Measurements from ENCODE around the gene POLA1. TPM values are rescaled to one million over a fixed set of nuclear protein-coding genes. Genes with fewer than 3 reads are reported as not detected.
"Not testable (repeated sequence)": the region's sequence is repeated elsewhere in the genome, so short reads cannot be mapped to it uniquely, and the experiment has no call there.

Gene POLA1
- polyA plus RNA-seq, 1 donor from 2014 or later, result 5.8 TPM

DNA sequence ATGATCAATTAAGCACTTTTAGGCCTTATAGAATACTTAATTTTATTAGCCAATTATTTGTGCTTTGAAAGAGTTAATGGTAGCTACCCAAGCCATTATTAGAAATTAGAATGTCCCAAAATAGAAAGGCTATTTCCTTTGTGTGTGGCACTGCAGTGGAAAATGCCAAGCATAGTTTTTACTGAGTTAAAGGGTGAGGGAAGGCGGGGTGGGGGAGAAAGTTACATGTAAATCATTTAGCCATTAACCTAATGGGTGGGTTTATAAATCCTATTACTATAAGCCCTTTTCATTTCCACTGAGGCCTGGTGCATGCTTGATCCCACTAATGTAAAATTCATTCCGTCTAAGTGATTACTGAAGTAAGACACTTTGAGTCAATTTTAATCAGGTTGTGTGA is 105.8 kb downstream of the POLA1 start:
- Histone ChIP-seq H4K20me1 (ENCODE audit: insufficient read depth) (no peaks in the 10 kb centered on the region), H3K36me3 (ENCODE audit: insufficient read depth, low read length) (no peaks in the 10 kb centered on the region), H3F3A (ENCODE audit: insufficient read depth, low read length, poor library complexity, severe bottlenecking) (no peaks in the 10 kb centered on the region), H3K79me2 (replicated peaks; ENCODE audit: insufficient read depth, low read length) (no peaks in the 10 kb centered on the region), H3K27me3 (ENCODE audit: insufficient read depth, low read depth, low read length) (no peaks in the 10 kb centered on the region), H3K9me3 (ENCODE audit: low read length) (no peaks in the 10 kb centered on the region), H3K4me3 (ENCODE audit: low read length) (no peak overlapping the region), H2AFZ (ENCODE audit: low read depth, low read length) (no peak overlapping the region), H3K27ac (ENCODE audit: low read length) (no peak overlapping the region), H3K9me2 (ENCODE audit: insufficient read depth, low read length) (no peaks in the 10 kb centered on the region), H3K4me2 (ENCODE audit: low read length) (no peak overlapping the region), H3K9ac (ENCODE audit: low read length) (no peak overlapping the region)
- TF ChIP-seq, protein P1, sequence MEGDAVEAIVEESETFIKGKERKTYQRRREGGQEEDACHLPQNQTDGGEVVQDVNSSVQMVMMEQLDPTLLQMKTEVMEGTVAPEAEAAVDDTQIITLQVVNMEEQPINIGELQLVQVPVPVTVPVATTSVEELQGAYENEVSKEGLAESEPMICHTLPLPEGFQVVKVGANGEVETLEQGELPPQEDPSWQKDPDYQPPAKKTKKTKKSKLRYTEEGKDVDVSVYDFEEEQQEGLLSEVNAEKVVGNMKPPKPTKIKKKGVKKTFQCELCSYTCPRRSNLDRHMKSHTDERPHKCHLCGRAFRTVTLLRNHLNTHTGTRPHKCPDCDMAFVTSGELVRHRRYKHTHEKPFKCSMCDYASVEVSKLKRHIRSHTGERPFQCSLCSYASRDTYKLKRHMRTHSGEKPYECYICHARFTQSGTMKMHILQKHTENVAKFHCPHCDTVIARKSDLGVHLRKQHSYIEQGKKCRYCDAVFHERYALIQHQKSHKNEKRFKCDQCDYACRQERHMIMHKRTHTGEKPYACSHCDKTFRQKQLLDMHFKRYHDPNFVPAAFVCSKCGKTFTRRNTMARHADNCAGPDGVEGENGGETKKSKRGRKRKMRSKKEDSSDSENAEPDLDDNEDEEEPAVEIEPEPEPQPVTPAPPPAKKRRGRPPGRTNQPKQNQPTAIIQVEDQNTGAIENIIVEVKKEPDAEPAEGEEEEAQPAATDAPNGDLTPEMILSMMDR (IDR thresholded peaks at IDR 0.05; ENCODE audit: poor library complexity, severe bottlenecking), result no peak
- no peak for TF ChIP-seq EZH2 (IDR thresholded peaks at IDR 0.05; ENCODE audit: borderline replicate concordance, insufficient read depth, low read length, poor library complexity, severe bottlenecking)
- TF ChIP-seq MXI1 (conservative IDR thresholded peaks at IDR 0.05; ENCODE audit: poor library complexity, severe bottlenecking), result no peak
- no peak for TF ChIP-seq EP300 (conservative IDR thresholded peaks at IDR 0.05; ENCODE audit: poor library complexity, severe bottlenecking)

DNA sequence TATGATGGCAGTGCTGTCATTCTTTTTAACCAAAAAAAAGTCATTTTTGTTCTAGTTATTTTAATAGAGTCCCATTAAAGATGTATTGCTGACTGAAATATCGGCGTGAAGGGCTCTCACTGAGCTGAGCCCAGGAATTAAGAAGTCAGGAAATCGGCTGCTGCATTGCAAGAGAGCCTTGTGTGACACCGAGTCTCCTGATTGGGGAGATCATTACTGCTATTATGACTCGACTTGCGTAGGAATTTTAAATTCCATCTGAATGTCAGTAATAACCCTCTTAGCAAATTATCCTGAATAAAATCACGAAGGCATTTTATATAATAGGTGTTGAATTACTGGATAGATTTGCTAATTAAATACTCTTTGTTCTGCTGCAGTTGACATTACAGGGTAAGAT is 111.5 kb downstream of the POLA1 start:
- no peak for TF ChIP-seq MXI1 (conservative IDR thresholded peaks at IDR 0.05; ENCODE audit: poor library complexity, severe bottlenecking)
- TF ChIP-seq EP300 (conservative IDR thresholded peaks at IDR 0.05; ENCODE audit: poor library complexity, severe bottlenecking), result peak; percentile 68
- TF ChIP-seq, protein P2, sequence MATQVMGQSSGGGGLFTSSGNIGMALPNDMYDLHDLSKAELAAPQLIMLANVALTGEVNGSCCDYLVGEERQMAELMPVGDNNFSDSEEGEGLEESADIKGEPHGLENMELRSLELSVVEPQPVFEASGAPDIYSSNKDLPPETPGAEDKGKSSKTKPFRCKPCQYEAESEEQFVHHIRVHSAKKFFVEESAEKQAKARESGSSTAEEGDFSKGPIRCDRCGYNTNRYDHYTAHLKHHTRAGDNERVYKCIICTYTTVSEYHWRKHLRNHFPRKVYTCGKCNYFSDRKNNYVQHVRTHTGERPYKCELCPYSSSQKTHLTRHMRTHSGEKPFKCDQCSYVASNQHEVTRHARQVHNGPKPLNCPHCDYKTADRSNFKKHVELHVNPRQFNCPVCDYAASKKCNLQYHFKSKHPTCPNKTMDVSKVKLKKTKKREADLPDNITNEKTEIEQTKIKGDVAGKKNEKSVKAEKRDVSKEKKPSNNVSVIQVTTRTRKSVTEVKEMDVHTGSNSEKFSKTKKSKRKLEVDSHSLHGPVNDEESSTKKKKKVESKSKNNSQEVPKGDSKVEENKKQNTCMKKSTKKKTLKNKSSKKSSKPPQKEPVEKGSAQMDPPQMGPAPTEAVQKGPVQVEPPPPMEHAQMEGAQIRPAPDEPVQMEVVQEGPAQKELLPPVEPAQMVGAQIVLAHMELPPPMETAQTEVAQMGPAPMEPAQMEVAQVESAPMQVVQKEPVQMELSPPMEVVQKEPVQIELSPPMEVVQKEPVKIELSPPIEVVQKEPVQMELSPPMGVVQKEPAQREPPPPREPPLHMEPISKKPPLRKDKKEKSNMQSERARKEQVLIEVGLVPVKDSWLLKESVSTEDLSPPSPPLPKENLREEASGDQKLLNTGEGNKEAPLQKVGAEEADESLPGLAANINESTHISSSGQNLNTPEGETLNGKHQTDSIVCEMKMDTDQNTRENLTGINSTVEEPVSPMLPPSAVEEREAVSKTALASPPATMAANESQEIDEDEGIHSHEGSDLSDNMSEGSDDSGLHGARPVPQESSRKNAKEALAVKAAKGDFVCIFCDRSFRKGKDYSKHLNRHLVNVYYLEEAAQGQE (IDR thresholded peaks at IDR 0.05; ENCODE audit: borderline replicate concordance), result no peak
- TF ChIP-seq POLR2AphosphoS5 (IDR thresholded peaks at IDR 0.05), result peak; percentile 21
- no peak for TF ChIP-seq RAD21 (conservative IDR thresholded peaks at IDR 0.05)
- TF ChIP-seq, protein P1 (IDR thresholded peaks at IDR 0.05; ENCODE audit: poor library complexity, severe bottlenecking), result no peak
- TF ChIP-seq EZH2 (IDR thresholded peaks at IDR 0.05; ENCODE audit: borderline replicate concordance, insufficient read depth, low read length, poor library complexity, severe bottlenecking), result no peak
- no peak for TF ChIP-seq SMC3 (conservative IDR thresholded peaks at IDR 0.05; ENCODE audit: poor library complexity)
- no peak for TF ChIP-seq TAF1 (IDR thresholded peaks at IDR 0.05; ENCODE audit: low read depth)
- H3K27ac ChIP-seq (ENCODE audit: low read length), result peak overlapping the region; percentile 74
- no peaks in the 10 kb centered on the region for H3K9me2 ChIP-seq (ENCODE audit: insufficient read depth, low read length)
- no peaks in the 10 kb centered on the region for H3K27me3 ChIP-seq (ENCODE audit: insufficient read depth, low read depth, low read length)
- H3K79me2 ChIP-seq (replicated peaks; ENCODE audit: insufficient read depth, low read length), result no peaks in the 10 kb centered on the region
- H2AFZ ChIP-seq (ENCODE audit: low read depth, low read length), result no peak overlapping the region
- H3K36me3 ChIP-seq (ENCODE audit: insufficient read depth, low read length), result no peaks in the 10 kb centered on the region
- no peaks in the 10 kb centered on the region for H3F3A ChIP-seq (ENCODE audit: insufficient read depth, low read length, poor library complexity, severe bottlenecking)
- H4K20me1 ChIP-seq (ENCODE audit: insufficient read depth), result no peaks in the 10 kb centered on the region
- peak overlapping the region; percentile 45 for H3K4me3 ChIP-seq (ENCODE audit: low read length)
- H3K9ac ChIP-seq (ENCODE audit: low read length), result peak overlapping the region; percentile 16
- H3K4me2 ChIP-seq (ENCODE audit: low read length), result peak overlapping the region; percentile 35
- H3K9me3 ChIP-seq (ENCODE audit: low read length), result no peaks in the 10 kb centered on the region

DNA sequence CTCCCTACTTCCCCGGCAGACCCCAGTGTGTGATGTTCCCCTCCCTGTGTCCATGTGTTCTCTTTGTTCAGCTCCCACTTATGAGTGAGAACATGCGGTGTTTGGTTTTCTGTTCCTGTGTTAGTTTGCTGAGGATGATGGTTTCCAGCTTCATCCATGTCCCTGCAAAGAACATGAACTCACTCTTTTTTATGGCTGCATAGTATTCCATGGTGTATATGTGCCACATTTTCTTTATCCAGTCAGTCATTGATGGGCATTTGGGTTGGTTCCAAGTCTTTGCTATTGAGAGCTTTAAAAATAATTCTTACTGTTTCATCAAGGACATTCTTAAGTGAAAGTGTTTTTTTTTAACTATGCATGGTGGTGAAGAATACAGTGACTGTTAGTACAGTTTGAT is 126.1 kb downstream of the POLA1 start:
- not testable (repeated sequence) for H3K4me3 ChIP-seq (ENCODE audit: low read length); H3K36me3 ChIP-seq (ENCODE audit: insufficient read depth, low read length); H3K9me2 ChIP-seq (ENCODE audit: insufficient read depth, low read length); H3K4me2 ChIP-seq (ENCODE audit: low read length); H4K20me1 ChIP-seq (ENCODE audit: insufficient read depth); H2AFZ ChIP-seq (ENCODE audit: low read depth, low read length); H3K9ac ChIP-seq (ENCODE audit: low read length); H3K27ac ChIP-seq (ENCODE audit: low read length); H3K79me2 ChIP-seq (replicated peaks; ENCODE audit: insufficient read depth, low read length); H3F3A ChIP-seq (ENCODE audit: insufficient read depth, low read length, poor library complexity, severe bottlenecking); H3K27me3 ChIP-seq (ENCODE audit: insufficient read depth, low read depth, low read length); H3K9me3 ChIP-seq (ENCODE audit: low read length)
